Motor neuron (in vitro differentiated cells): ENCODE data around the gene C10orf105. TPM values are rescaled to one million over a fixed set of nuclear protein-coding genes. Genes with fewer than 3 reads are reported as not detected.

Source experiments
- ATAC-seq, 8 experiments: fragments of 200-7000 bp; cut with Tn5 transposase; replicated peaks in 6 of 8; 2 replicates each; pipeline ENCODE4 v1.8.0; 2021; ENCODE audit warnings: mild to moderate bottlenecking in 8 of 8, moderate library complexity in 8 of 8
- H3K27ac ChIP-seq, 2 donors: fragments of 250-450 bp; sonication (Bioruptor Pico); 2 replicates each; pipeline ENCODE4 v1.9.0; 2021; ENCODE audit warnings: antibody characterized with exemption in 2 of 2, mild to moderate bottlenecking in 2 of 2, moderate library complexity in 1 of 2
- H3K4me1 ChIP-seq, 2 donors: fragments of 250-450 bp; sonication (Bioruptor Pico); replicated peaks in 1 of 2; 2 replicates each; pipeline ENCODE4 v1.6.1; 2021; ENCODE audit warnings: antibody characterized with exemption in 2 of 2, mild to moderate bottlenecking in 2 of 2, moderate library complexity in 1 of 2
- H3K4me3 ChIP-seq, 5 donors: fragments of 250-450 bp; sonication (Bioruptor Pico); 2 replicates each; pipeline ENCODE4 v1.9.0; 2021; ENCODE audit warnings: antibody characterized with exemption in 5 of 5, mild to moderate bottlenecking in 5 of 5, moderate library complexity in 4 of 5
- WGBS, 10 experiments: fragments of 450-650 bp; shearing (Covaris generic); methylation state at CpG; one replicate each; pipeline ENCODE4 v1.0.0; 2022; 5-methylcytosine and 5-hydroxymethylcytosine counted together
- in situ Hi-C, 9 experiments: fragments of 400-800 bp; cut with MboI; loops; one replicate each; pipeline ENCODE4 v1.15.0; 2021; ENCODE audit warnings: low sequenced_read_pairs in 9 of 9, low pct_unique_long_range_greater_than_20kb in 2 of 9; ENCODE audit not compliant: unreplicated experiment in 9 of 9
- total RNA-seq, 8 experiments: library from RNA; unstranded; fragments of 300-600 nt; gene quantifications; 2 replicates each; pipeline versions ENCODE4 v1.2.3 to v1.2.4, GENCODE V29; 2022

C10orf105 gene
- total RNA-seq, 8 experiments from 2014 or later = 0.08 to 11.5 (median 1.2) TPM

GRCh38 chr10:71687077-71687476 is 32.5 kb downstream of the C10orf105 start:
- Histone ChIP-seq H3K4me1 (peaks cover 19 to 22% of the 10 kb centered on the region in 2 donors), H3K4me3 (no peak overlapping the region), H3K27ac (no peak overlapping the region)
- in situ Hi-C loops = no loop called here
- ATAC-seq = peak in 5 of 8 experiments; percentile 12 to 47 (median 26)
- 80 to 84% methylated on average over 1 to 4 of the region's 5 CpGs; no CpG with 5 or more reads in 8 of the 10 experiments for WGBS, 10 experiments

- no peak overlapping the region for H3K27ac ChIP-seq
- ATAC-seq = peak in 4 of 8 experiments; percentile 18 to 54 (median 32)
- H3K4me3 ChIP-seq = no peak overlapping the region
- WGBS, 10 experiments = 15 to 100% (median 69%) methylated on average over 1 to 12 of the region's 13 CpGs; no CpG with 5 or more reads in 4 of the 10 experiments
- peaks cover 19 to 22% of the 10 kb centered on the region in 2 donors for H3K4me1 ChIP-seq
- in situ Hi-C loops = no loop called here
Observed at GRCh38 chr10:71685554-71686232, 33.9 kb downstream of the C10orf105 start.

DNA sequence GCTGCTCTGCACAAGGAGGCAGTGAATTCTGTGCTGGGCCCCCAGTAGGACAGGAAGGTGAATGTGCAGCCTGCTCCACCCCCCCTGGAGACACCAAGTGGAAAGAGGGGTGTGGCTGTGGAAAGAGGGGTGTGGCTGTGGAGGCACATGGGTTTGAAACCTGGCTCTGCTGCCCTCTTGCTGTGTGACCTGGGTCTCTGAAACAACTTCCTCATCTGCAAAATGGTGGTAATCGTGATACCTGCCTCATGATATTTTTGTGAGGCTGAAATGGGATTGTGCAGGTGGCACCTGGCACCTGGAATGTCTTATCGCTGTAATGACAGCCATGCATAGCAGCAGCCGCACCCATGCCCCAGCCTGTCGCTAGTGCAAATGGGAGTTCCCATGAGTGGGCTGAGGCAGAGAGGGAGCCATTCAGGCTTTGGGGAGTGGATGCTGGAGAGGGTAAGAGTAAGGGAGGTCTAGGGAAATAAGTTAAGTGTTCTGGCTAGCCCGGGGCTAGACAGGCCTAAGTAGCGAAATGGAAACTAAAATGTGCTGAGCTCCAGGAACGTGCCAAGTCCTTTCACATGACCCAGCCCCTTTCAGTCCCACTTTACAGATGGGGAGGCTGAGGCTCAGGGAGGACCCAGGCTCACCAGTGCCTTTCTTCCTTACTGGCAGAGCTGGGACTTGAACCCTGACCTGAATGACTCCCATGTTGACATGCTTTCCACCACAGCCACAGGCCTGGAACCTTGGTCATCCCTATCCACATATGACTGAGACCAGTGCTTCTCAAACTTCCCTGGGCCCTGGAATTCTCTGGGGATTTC is 35.0 kb downstream of the C10orf105 start:
- in situ Hi-C loops = no loop called here
- ATAC-seq = peak in 2 of 8 experiments; percentile 54
- 0 to 100% (median 89%) methylated on average over 1 to 4 of the region's 7 CpGs; no CpG with 5 or more reads in 2 of the 10 experiments for WGBS, 10 experiments
- Histone ChIP-seq H3K4me3 (no peak overlapping the region), H3K4me1 (peaks cover 19 to 22% of the 10 kb centered on the region in 2 donors), H3K27ac (peak overlapping the region in 1 of 2 donors; percentile 32)

DNA sequence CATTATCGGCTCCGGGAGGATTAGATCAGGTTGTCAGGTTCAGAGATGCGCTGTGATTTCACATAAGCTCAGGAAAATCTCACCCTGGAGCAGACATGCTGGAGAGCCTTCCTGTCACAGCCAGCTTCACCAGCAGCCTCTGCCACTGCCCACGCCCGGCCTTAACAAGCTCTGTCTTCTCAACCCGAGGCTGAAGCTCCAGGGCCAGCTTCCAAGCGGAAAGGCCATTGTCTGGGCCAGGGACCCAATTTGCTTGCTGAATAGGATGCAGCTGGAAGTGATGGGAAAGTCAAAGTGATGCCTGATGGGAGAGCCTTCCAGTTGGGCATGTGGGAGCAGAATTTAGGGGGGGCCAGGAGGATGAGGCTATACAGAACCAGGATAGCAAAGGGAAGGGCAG is 36.3 kb downstream of the C10orf105 start:
- H3K27ac ChIP-seq = no peak overlapping the region
- 0 to 100% (median 52%) methylated on average over 1 to 7 of the region's 7 CpGs; no CpG with 5 or more reads in 4 of the 10 experiments for WGBS, 10 experiments
- peak in 1 of 8 experiments; percentile 8 for ATAC-seq
- no peak overlapping the region for H3K4me3 ChIP-seq
- peaks cover 19 to 22% of the 10 kb centered on the region in 2 donors for H3K4me1 ChIP-seq
- in situ Hi-C loops = no loop called here

GRCh38 chr10:71681977-71682376 is 37.6 kb downstream of the C10orf105 start:
- 30 to 100% (median 84%) methylated on average over 1 to 5 of the region's 5 CpGs; no CpG with 5 or more reads in 1 of the 10 experiments for WGBS, 10 experiments
- ATAC-seq = no peak
- H3K4me1 ChIP-seq = peaks cover 17 to 19% of the 10 kb centered on the region in 2 donors
- H3K27ac ChIP-seq = no peak overlapping the region
- in situ Hi-C loops = no loop called here
- H3K4me3 ChIP-seq = no peak overlapping the region

DNA sequence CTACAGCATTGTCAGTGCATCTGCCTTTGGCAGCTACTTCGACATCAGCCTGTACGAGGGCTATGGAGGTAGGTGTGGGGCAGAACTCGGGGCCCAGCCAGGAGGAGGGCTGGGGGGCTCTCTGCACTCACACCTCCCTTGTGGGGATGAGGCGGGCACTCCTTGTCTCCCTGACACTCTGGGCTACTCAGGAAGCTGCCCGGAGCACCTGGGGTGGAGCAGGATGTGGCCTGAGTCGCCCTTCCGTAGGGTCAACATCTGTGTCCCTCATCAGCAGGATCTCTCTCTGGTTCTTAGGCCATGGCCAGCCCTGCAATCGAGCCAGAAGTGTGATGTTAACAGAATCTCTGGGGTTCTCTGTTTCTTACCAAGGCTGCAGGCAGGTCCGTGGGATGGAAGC is 40.2 kb downstream of the C10orf105 start:
- no peak for ATAC-seq

GRCh38 chr10:71678057-71678805 is 41.3 kb downstream of the C10orf105 start:
- in situ Hi-C loops = no loop called here
- ATAC-seq = no peak
- H3K4me1 ChIP-seq = no peaks in the 10 kb centered on the region

More for the DNA sequence above, 40.2 kb downstream of the C10orf105 start:
- no peak overlapping the region for H3K4me3 ChIP-seq
- no peaks in the 10 kb centered on the region for H3K4me1 ChIP-seq
- WGBS, 10 experiments = 83 to 100% methylated on average over 2 of the region's 9 CpGs; no CpG with 5 or more reads in 8 of the 10 experiments
- in situ Hi-C loops = no loop called here
- H3K27ac ChIP-seq = no peak overlapping the region

DNA sequence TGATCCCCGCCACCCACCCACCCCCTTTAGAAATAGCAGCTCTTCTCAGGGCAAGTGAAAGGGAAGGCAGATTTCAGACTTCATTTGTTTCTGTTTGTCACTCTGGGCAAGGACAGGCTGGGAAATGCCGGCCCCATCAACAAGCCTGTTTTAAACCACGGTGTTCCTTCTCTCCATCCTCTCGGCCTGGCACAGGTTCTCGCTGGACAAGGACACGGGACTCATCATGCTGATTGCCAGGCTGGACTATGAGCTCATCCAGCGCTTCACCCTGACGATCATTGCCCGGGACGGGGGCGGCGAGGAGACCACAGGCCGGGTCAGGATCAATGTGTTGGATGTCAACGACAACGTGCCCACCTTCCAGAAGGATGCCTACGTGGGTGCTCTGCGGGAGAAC is 42.3 kb downstream of the C10orf105 start:
- 86 to 100% (median 91%) methylated on average over 1 to 6 of the region's 17 CpGs; no CpG with 5 or more reads in 4 of the 10 experiments for WGBS, 10 experiments
- in situ Hi-C loops = no loop called here
- Histone ChIP-seq H3K27ac (no peak overlapping the region), H3K4me1 (peaks cover 6 to 9% of the 10 kb centered on the region in 2 donors), H3K4me3 (no peak overlapping the region)
- ATAC-seq = no peak

More at GRCh38 chr10:71678057-71678805, 41.3 kb downstream of the C10orf105 start:
- WGBS, 10 experiments = 17 to 100% (median 80%) methylated on average over 1 to 7 of the region's 10 CpGs; no CpG with 5 or more reads in 3 of the 10 experiments
- Histone ChIP-seq H3K27ac (no peak overlapping the region), H3K4me3 (no peak overlapping the region)

DNA sequence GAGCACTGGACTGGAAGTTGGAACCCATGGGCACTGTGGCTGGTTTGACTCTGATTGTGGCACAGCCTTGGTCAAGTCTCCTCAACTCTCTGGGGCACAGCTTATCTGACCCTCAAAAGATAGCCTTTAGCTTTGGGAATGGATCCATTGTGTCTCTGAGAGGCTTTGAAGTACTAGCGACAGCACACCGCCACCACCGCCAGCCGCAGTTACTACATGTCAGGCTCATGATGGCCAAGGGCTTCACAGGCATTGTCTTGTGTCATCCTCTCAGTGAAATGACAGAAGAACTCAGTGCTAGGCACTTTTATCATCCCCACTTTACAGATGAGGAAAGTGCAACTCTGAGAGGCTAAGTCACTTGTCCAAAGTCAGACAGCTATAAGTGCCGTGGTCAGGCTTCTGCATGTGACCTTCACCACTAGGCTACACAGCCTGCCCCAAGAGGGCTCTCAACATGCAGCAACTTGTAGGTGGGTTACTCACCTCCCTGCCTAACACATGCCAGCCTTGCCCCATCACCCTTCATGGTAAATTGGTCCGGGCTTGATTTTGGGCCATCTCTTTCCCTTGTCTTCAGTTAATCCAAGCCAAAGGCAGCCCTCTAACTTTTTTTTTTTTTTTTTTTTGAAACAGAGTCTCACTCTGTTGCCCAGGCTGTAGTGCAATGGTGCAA is 44.1 kb downstream of the C10orf105 start:
- no peak for ATAC-seq
- H3K27ac ChIP-seq = no peak overlapping the region
- in situ Hi-C loops = no loop called here
- no peak overlapping the region for H3K4me3 ChIP-seq
- WGBS, 10 experiments = 92 to 100% (median 93%) methylated on average over 2 to 4 of the region's 6 CpGs; no CpG with 5 or more reads in 5 of the 10 experiments
- peaks cover 14 to 16% of the 10 kb centered on the region in 2 donors for H3K4me1 ChIP-seq

GRCh38 chr10:71671994-71672946 is 47.3 kb downstream of the C10orf105 start:
- Histone ChIP-seq H3K4me3 (no peak overlapping the region), H3K4me1 (peaks cover 36 to 38% of the 10 kb centered on the region in 2 donors), H3K27ac (peak overlapping the region; percentile 16)
- peak; percentile 22 to 92 (median 74) for ATAC-seq
- WGBS, 10 experiments = 0 to 100% (median 40%) methylated on average over 1 to 2 of the region's 16 CpGs; no CpG with 5 or more reads in 5 of the 10 experiments
- in situ Hi-C loops = no loop called here

- in situ Hi-C loops = no loop called here
- Histone ChIP-seq H3K4me3 (no peak overlapping the region), H3K4me1 (peaks cover 55 to 58% of the 10 kb centered on the region in 2 donors), H3K27ac (no peak overlapping the region)
- ATAC-seq = no peak
- WGBS, 10 experiments = 27 to 67% (median 48%) methylated on average over 1 to 5 of the region's 5 CpGs; no CpG with 5 or more reads in 3 of the 10 experiments
Observed at GRCh38 chr10:71667387-71667752, 52.2 kb downstream of the C10orf105 start.
